ENCODE measurements around the gene MTCL1. TPM values are rescaled to one million over a fixed set of nuclear protein-coding genes. Genes with fewer than 3 reads are reported as not detected.

MTCL1 gene
- total RNA-seq, 1 donor from 2014 or later: 15.9 TPM

Small RNA genes lying within 50 kb of the gene (small RNA-seq; reads per million reads assigned to genes)
- not detected for gene RF00019

Other genes with a start within 250 kb of the MTCL1 start
- 119 TPM for gene RAB12, start 96.1 kb upstream of the MTCL1 start, total RNA-seq

Measured in frontal cortex (tissue), 1 donor.